Natural killer cell treated with Interleukin-12 subunit alpha and Interleukin-12 subunit beta and Interleukin-15 and Interleukin-18, amount 100 ng/mL, for 72 hours (primary cell): ENCODE data around the gene FOXO3. TPM values are rescaled to one million over a fixed set of nuclear protein-coding genes. Genes with fewer than 3 reads are reported as not detected.
A peak's percentile ranks its signal among the peaks of the same experiment; 100 is the strongest.
"Not testable (repeated sequence)": the region's sequence is repeated elsewhere in the genome, so short reads cannot be mapped to it uniquely, and the experiment has no call there.

Experiments used
- ATAC-seq, 2 donors: fragments of 150-1000 bp; cut with Tn5 transposase in 1 of 2; sonication (Bioruptor Pico), chemical (Tn5 transposase) in 1 of 2; 2 replicates each; pipeline ENCODE4 v1.10.0; 2021
- DNase-seq: peaks from one replicate; pipeline ENCODE4 v3.0.0; 2022; ENCODE audit warnings: low spot score
- H3K27ac Mint-ChIP-seq, 2 donors: 1 replicate in 1 of 2; 2 replicates in 1 of 2; pipeline ENCODE4 v1.8.0; 2022; ENCODE audit warnings: mixed read lengths in 2 of 2, mild to moderate bottlenecking in 1 of 2, moderate library complexity in 1 of 2
- H3K27me3 Mint-ChIP-seq, 2 donors: 1 replicate in 1 of 2; 2 replicates in 1 of 2; pipeline ENCODE4 v1.8.0; 2022; ENCODE audit warnings: mixed read lengths in 2 of 2
- H3K36me3 Mint-ChIP-seq: one replicate; pipeline ENCODE4 v1.8.0; 2022; ENCODE audit warnings: mixed read lengths
- H3K4me1 Mint-ChIP-seq, 2 donors: 1 replicate in 1 of 2; 2 replicates in 1 of 2; pipeline ENCODE4 v1.8.0; 2022; ENCODE audit warnings: low read depth in 2 of 2, mixed read lengths in 2 of 2, mild to moderate bottlenecking in 1 of 2
- H3K4me3 Mint-ChIP-seq: one replicate; pipeline ENCODE4 v1.8.0; 2022; ENCODE audit warnings: mixed read lengths
- H3K9me3 Mint-ChIP-seq: 2 replicates; pipeline ENCODE4 v1.8.0; 2022; ENCODE audit warnings: mixed read lengths
- total RNA-seq, 2 donors: library from RNA; stranded (reverse); gene quantifications; one replicate each; pipeline ENCODE4 v1.2.3, GENCODE V29; 2022

The FOXO3 gene
- total RNA-seq, 2 donors from 2014 or later, result 17.8 to 20.6 TPM

- H3K9me3 Mint-ChIP-seq, result no peaks in the 10 kb centered on the region
- H3K4me3 Mint-ChIP-seq, result no peak overlapping the region
- DNase-seq, result no peak
- H3K27me3 Mint-ChIP-seq, result no peaks in the 10 kb centered on the region
- ATAC-seq, result no peak
- H3K4me1 Mint-ChIP-seq, result peaks cover 51 to 52% of the 10 kb centered on the region in 2 donors
- H3K36me3 Mint-ChIP-seq, result no peaks in the 10 kb centered on the region
- no peak overlapping the region for H3K27ac Mint-ChIP-seq
Observed at GRCh38 chr6:108648191-108648590, 87.5 kb downstream of the FOXO3 start.

GRCh38 chr6:108650325-108650724 is 89.6 kb downstream of the FOXO3 start:
- peak in 1 of 2 donors; percentile 4 for ATAC-seq
- Mint-ChIP-seq H3K4me1 (peaks cover 53 to 57% of the 10 kb centered on the region in 2 donors), H3K27me3 (no peaks in the 10 kb centered on the region), H3K4me3 (peak overlapping the region; percentile 62), H3K27ac (peak overlapping the region; percentile 29 to 84), H3K36me3 (no peaks in the 10 kb centered on the region), H3K9me3 (no peaks in the 10 kb centered on the region)
- no peak for DNase-seq

- peak overlapping the region; percentile 29 to 84 for H3K27ac Mint-ChIP-seq
- H3K4me1 Mint-ChIP-seq, result peaks cover 53 to 55% of the 10 kb centered on the region in 2 donors
- DNase-seq (peak; percentile 70), ATAC-seq (peak; percentile 75 to 85)
- H3K9me3 Mint-ChIP-seq, result no peaks in the 10 kb centered on the region
- H3K27me3 Mint-ChIP-seq, result no peaks in the 10 kb centered on the region
- H3K36me3 Mint-ChIP-seq, result no peaks in the 10 kb centered on the region
- H3K4me3 Mint-ChIP-seq, result peak overlapping the region; percentile 62
Observed at GRCh38 chr6:108650781-108651180, 90.1 kb downstream of the FOXO3 start.

- no peaks in the 10 kb centered on the region for H3K36me3 Mint-ChIP-seq
- peaks cover 53 to 55% of the 10 kb centered on the region in 2 donors for H3K4me1 Mint-ChIP-seq
- peak overlapping the region; percentile 29 to 84 for H3K27ac Mint-ChIP-seq
- DNase-seq (no peak), ATAC-seq (no peak)
- H3K9me3 Mint-ChIP-seq, result no peaks in the 10 kb centered on the region
- peak overlapping the region; percentile 57 for H3K4me3 Mint-ChIP-seq
- no peaks in the 10 kb centered on the region for H3K27me3 Mint-ChIP-seq
Observed at GRCh38 chr6:108651340-108652227, 90.9 kb downstream of the FOXO3 start.

GRCh38 chr6:108652375-108652774 is 91.7 kb downstream of the FOXO3 start:
- Mint-ChIP-seq H3K4me1 (peaks cover 53 to 55% of the 10 kb centered on the region in 2 donors), H3K9me3 (no peaks in the 10 kb centered on the region), H3K4me3 (peak overlapping the region; percentile 57), H3K27ac (peak overlapping the region in 1 of 2 donors; percentile 84), H3K36me3 (no peaks in the 10 kb centered on the region), H3K27me3 (no peaks in the 10 kb centered on the region)
- ATAC-seq, result peak; percentile 68 to 69
- no peak for DNase-seq

GRCh38 chr6:108653949-108654348 is 93.2 kb downstream of the FOXO3 start:
- Mint-ChIP-seq H3K27ac (peak overlapping the region in 1 of 2 donors; percentile 84), H3K27me3 (no peaks in the 10 kb centered on the region), H3K9me3 (no peaks in the 10 kb centered on the region), H3K4me3 (no peak overlapping the region), H3K4me1 (peaks cover 52 to 54% of the 10 kb centered on the region in 2 donors), H3K36me3 (no peaks in the 10 kb centered on the region)
- DNase-seq (no peak), ATAC-seq (no peak)

- ATAC-seq (no peak), DNase-seq (no peak)
- Mint-ChIP-seq H3K36me3 (no peaks in the 10 kb centered on the region), H3K4me3 (no peak overlapping the region), H3K4me1 (peaks cover 50 to 54% of the 10 kb centered on the region in 2 donors), H3K9me3 (no peaks in the 10 kb centered on the region), H3K27ac (no peak overlapping the region), H3K27me3 (no peaks in the 10 kb centered on the region)
Observed at GRCh38 chr6:108654465-108655106, 93.9 kb downstream of the FOXO3 start.

GRCh38 chr6:108655806-108656651 is 95.3 kb downstream of the FOXO3 start:
- ATAC-seq, result no peak
- DNase-seq, result no peak
- H3K27ac Mint-ChIP-seq, result no peak overlapping the region
- H3K4me3 Mint-ChIP-seq, result no peak overlapping the region
- H3K4me1 Mint-ChIP-seq, result peaks cover 38 to 54% of the 10 kb centered on the region in 2 donors
- H3K27me3 Mint-ChIP-seq, result no peaks in the 10 kb centered on the region
- no peaks in the 10 kb centered on the region for H3K9me3 Mint-ChIP-seq
- no peaks in the 10 kb centered on the region for H3K36me3 Mint-ChIP-seq

GRCh38 chr6:108656836-108657235 is 96.1 kb downstream of the FOXO3 start:
- H3K4me1 Mint-ChIP-seq, result peaks cover 37 to 54% of the 10 kb centered on the region in 2 donors
- no peaks in the 10 kb centered on the region for H3K36me3 Mint-ChIP-seq
- DNase-seq, result no peak

GRCh38 chr6:108658174-108658573 is 97.5 kb downstream of the FOXO3 start:
- Mint-ChIP-seq H3K27ac (peak overlapping the region in 1 of 2 donors; percentile 2), H3K27me3 (no peaks in the 10 kb centered on the region), H3K36me3 (no peaks in the 10 kb centered on the region), H3K4me1 (peaks cover 34 to 48% of the 10 kb centered on the region in 2 donors), H3K4me3 (no peak overlapping the region), H3K9me3 (no peaks in the 10 kb centered on the region)
- ATAC-seq (no peak), DNase-seq (no peak)

More at GRCh38 chr6:108656836-108657235, 96.1 kb downstream of the FOXO3 start:
- Mint-ChIP-seq H3K27me3 (no peaks in the 10 kb centered on the region), H3K27ac (no peak overlapping the region), H3K4me3 (no peak overlapping the region), H3K9me3 (no peaks in the 10 kb centered on the region)
- no peak for ATAC-seq

GRCh38 chr6:108658785-108659184 is 98.1 kb downstream of the FOXO3 start:
- ATAC-seq, H3K27me3 Mint-ChIP-seq, H3K9me3 Mint-ChIP-seq, H3K4me3 Mint-ChIP-seq, H3K36me3 Mint-ChIP-seq, DNase-seq: not testable (repeated sequence)
- Mint-ChIP-seq H3K27ac (peak overlapping the region in 1 of 2 donors; percentile 2), H3K4me1 (peaks cover 28 to 42% of the 10 kb centered on the region in 2 donors)

- no peaks in the 10 kb centered on the region for H3K9me3 Mint-ChIP-seq
- DNase-seq, result no peak
- peaks cover 23 to 42% of the 10 kb centered on the region in 2 donors for H3K4me1 Mint-ChIP-seq
- no peak overlapping the region for H3K27ac Mint-ChIP-seq
- no peak overlapping the region for H3K4me3 Mint-ChIP-seq
- H3K27me3 Mint-ChIP-seq, result no peaks in the 10 kb centered on the region
- peaks cover 5% of the 10 kb centered on the region for H3K36me3 Mint-ChIP-seq
- no peak for ATAC-seq
Observed at GRCh38 chr6:108660251-108660650, 99.5 kb downstream of the FOXO3 start.

GRCh38 chr6:108661430-108661829 is 100.7 kb downstream of the FOXO3 start:
- peaks cover 5% of the 10 kb centered on the region for H3K36me3 Mint-ChIP-seq
- no peaks in the 10 kb centered on the region for H3K27me3 Mint-ChIP-seq
- peaks cover 28 to 49% of the 10 kb centered on the region in 2 donors for H3K4me1 Mint-ChIP-seq
- peak overlapping the region; percentile 25 for H3K4me3 Mint-ChIP-seq
- DNase-seq (no peak), ATAC-seq (peak; percentile 61 to 76)
- no peaks in the 10 kb centered on the region for H3K9me3 Mint-ChIP-seq
- H3K27ac Mint-ChIP-seq, result no peak overlapping the region
